IMR-90 (cell line): ENCODE data around the gene CDK5. TPM values are rescaled to one million over a fixed set of nuclear protein-coding genes. Genes with fewer than 3 reads are reported as not detected.

Experiments used
- ATAC-seq: fragments of 200-7000 bp; cut with Tn5 transposase; 2 replicates; pipeline ENCODE4 v1.9.1; 2020; ENCODE audit warnings: low read depth, mild to moderate bottlenecking, moderate library complexity
- BruUV-seq: library from RNA; stranded (reverse); fragments of 400-500 nt; replicated peaks from 2 replicates; lab custom pipeline; 2021; lab: Mats Ljungman, UMichigan
- CTCF ChIA-PET: fragments of 300-600 bp; formaldehyde crosslinking; extraction: SDS; loops from one replicate; lab custom pipeline; 2021; ENCODE audit warnings: antibody characterized with exemption; lab: Yijun Ruan, JAX
- POLR2A ChIA-PET: fragments of 300-600 bp; sonication (Branson Sonifier 250); formaldehyde crosslinking; loops from one replicate; lab custom pipeline; 2022; ENCODE audit warnings: antibody characterized with exemption; ENCODE audit not compliant: unreplicated experiment; lab: Charles Lee
- DNase-seq: peaks from one replicate; pipeline ENCODE4 v3.0.0; 2013
- H2AFZ ChIP-seq: replicated peaks from 2 replicates; pipeline ENCODE3; 2013; ENCODE audit warnings: low read length, mild to moderate bottlenecking; ENCODE audit not compliant: poor library complexity
- H2AK5ac ChIP-seq: 2 replicates; pipeline ENCODE4 v1.6.1; 2013; ENCODE audit warnings: low read depth, low read length, inconsistent platforms
- H2AK9ac ChIP-seq: replicated peaks from 2 replicates; pipeline ENCODE3; 2013; ENCODE audit warnings: mild to moderate bottlenecking, low read depth, low read length, moderate library complexity; ENCODE audit not compliant: poor library complexity
- H2BK120ac ChIP-seq: 2 replicates; pipeline ENCODE4 v1.6.1; 2013; ENCODE audit warnings: low read depth, low read length, inconsistent platforms
- H2BK15ac ChIP-seq: 3 replicates; pipeline ENCODE4 v1.6.1; 2013; ENCODE audit warnings: low read depth, low read length, inconsistent platforms
- H2BK20ac ChIP-seq: 2 replicates; pipeline ENCODE4 v1.6.1; 2013; ENCODE audit warnings: low read depth, mild to moderate bottlenecking, inconsistent platforms, low read length, moderate library complexity
- H2BK5ac ChIP-seq: 2 replicates; pipeline ENCODE4 v1.6.1; 2013; ENCODE audit warnings: mild to moderate bottlenecking, low read depth, low read length, inconsistent platforms; ENCODE audit not compliant: poor library complexity, severe bottlenecking
- H3K14ac ChIP-seq: replicated peaks from 2 replicates; pipeline ENCODE4 v1.6.1; 2013; ENCODE audit warnings: low read depth, low read length, inconsistent platforms
- H3K18ac ChIP-seq: 2 replicates; pipeline ENCODE4 v1.6.1; 2013; ENCODE audit warnings: low read depth, low read length, control low read depth
- H3K23ac ChIP-seq: 2 replicates; pipeline ENCODE4 v1.6.1; 2013; ENCODE audit warnings: low read depth, low read length, inconsistent platforms
- H3K27ac ChIP-seq: 2 replicates; pipeline ENCODE4 v1.5.1; 2013; ENCODE audit warnings: mild to moderate bottlenecking, control low read depth, low read length; ENCODE audit not compliant: insufficient read depth
- H3K27me3 ChIP-seq: 2 replicates; pipeline ENCODE4 v1.6.1; 2013; ENCODE audit warnings: low read length; ENCODE audit not compliant: control insufficient read depth, insufficient read depth
- H3K36me3 ChIP-seq: 2 replicates; pipeline ENCODE4 v1.6.1; 2013; ENCODE audit warnings: low read length, mixed read lengths; ENCODE audit not compliant: control insufficient read depth, insufficient read depth
- H3K4ac ChIP-seq: 2 replicates; pipeline ENCODE4 v1.6.1; 2013; ENCODE audit warnings: low read depth, low read length, inconsistent platforms
- H3K4me1 ChIP-seq: 2 replicates; pipeline ENCODE4 v1.6.1; 2013; ENCODE audit warnings: low read length, mixed read lengths; ENCODE audit not compliant: control insufficient read depth, insufficient read depth
- H3K4me2 ChIP-seq: 2 replicates; pipeline ENCODE4 v1.6.1; 2013; ENCODE audit warnings: low read depth, mild to moderate bottlenecking, control low read depth, low read length, moderate library complexity
- H3K4me3 ChIP-seq: 2 replicates; pipeline ENCODE4 v1.5.1; 2013; ENCODE audit warnings: low read depth, mild to moderate bottlenecking, control low read depth, low read length, moderate library complexity; ENCODE audit not compliant: insufficient read depth
- H3K56ac ChIP-seq: 2 replicates; pipeline ENCODE4 v1.6.1; 2013; ENCODE audit warnings: low read length, inconsistent platforms; ENCODE audit not compliant: insufficient read depth; ENCODE audit errors: extremely low read depth
- H3K79me1 ChIP-seq, 2 experiments: 2 replicates each; pipeline ENCODE4 v1.6.1; 2013; ENCODE audit warnings: low read length in 2 of 2, inconsistent platforms in 1 of 2, low read depth in 1 of 2
- H3K9ac ChIP-seq: 2 replicates; pipeline ENCODE4 v1.6.1; 2013; ENCODE audit warnings: low read depth, low read length, control low read depth
- H3K9me1 ChIP-seq: 2 replicates; pipeline ENCODE4 v1.6.1; 2013; ENCODE audit warnings: low read length, inconsistent platforms; ENCODE audit not compliant: insufficient read depth
- H3K9me3 ChIP-seq: 2 replicates; pipeline ENCODE4 v1.6.1; 2013; ENCODE audit warnings: low read length; ENCODE audit not compliant: control insufficient read depth, insufficient read depth
- H4K20me1 ChIP-seq: 2 replicates; pipeline ENCODE4 v1.6.1; 2013; ENCODE audit warnings: low read length, inconsistent platforms; ENCODE audit not compliant: insufficient read depth
- H4K5ac ChIP-seq: 2 replicates; pipeline ENCODE4 v1.6.1; 2013; ENCODE audit warnings: mild to moderate bottlenecking, low read depth, low read length, control low read depth
- H4K8ac ChIP-seq, 2 experiments: 2 replicates each; pipeline ENCODE4 v1.6.1; 2013; ENCODE audit warnings: low read depth in 2 of 2, low read length in 2 of 2, control low read depth in 1 of 2, inconsistent platforms in 1 of 2
- H4K91ac ChIP-seq: 2 replicates; pipeline ENCODE4 v1.6.1; 2013; ENCODE audit warnings: low read depth, low read length, inconsistent platforms; ENCODE audit not compliant: insufficient read depth
- BHLHE40 ChIP-seq: fragments of 150-350 bp; IDR thresholded peaks from 2 replicates; pipeline ENCODE4 v1.6.1; 2016; ENCODE audit warnings: mild to moderate bottlenecking, low read depth, low read length
- CEBPB ChIP-seq: IDR thresholded peaks from 2 replicates; pipeline ENCODE4 v1.6.1; 2012; ENCODE audit warnings: low read depth, low read length, improper control_type of control experiment
- FOS ChIP-seq: fragments of 150-350 bp; IDR thresholded peaks from 2 replicates; pipeline ENCODE4 v1.6.1; 2016; ENCODE audit warnings: low read depth, low read length
- NFE2L2 ChIP-seq: fragments of 150-350 bp; IDR thresholded peaks from 2 replicates; pipeline ENCODE4 v1.6.1; 2016; ENCODE audit warnings: low read depth, mild to moderate bottlenecking, low read length
- RFX5 ChIP-seq: IDR thresholded peaks from 2 replicates; pipeline ENCODE4 v1.8.0; 2012; ENCODE audit warnings: low read depth, mild to moderate bottlenecking, low read length, moderate library complexity
- USF2 ChIP-seq: fragments of 150-350 bp; IDR thresholded peaks from 2 replicates; pipeline ENCODE4 v1.6.1; 2017; ENCODE audit warnings: mild to moderate bottlenecking, antibody characterized with exemption, low read length, low read depth
- WGBS, 2 experiments: methylation state at CpG; one replicate each; pipeline versions ENCODE4 v1.1.5 to v1.1.7; 2013; ENCODE audit warnings: missing lambda C conversion rate in 2 of 2; ENCODE audit not compliant: insufficient read length in 1 of 2; ENCODE audit errors: extremely low coverage in 2 of 2; 5-methylcytosine and 5-hydroxymethylcytosine counted together
- dilution Hi-C: fragments of 300-500 bp; cut with HindIII; formaldehyde crosslinking; loops from one replicate; pipeline ENCODE4 v1.14.3; 2018; ENCODE audit warnings: low sequenced_read_pairs; ENCODE audit not compliant: unreplicated experiment
- in situ Hi-C: fragments of 300-500 bp; cut with MboI; formaldehyde crosslinking; loops from 3 replicates; pipeline ENCODE4 v1.14.3; 2019; ENCODE audit warnings: low sequenced_read_pairs, inconsistent platforms, mixed read lengths
- intact Hi-C: fragments of 100-400 bp; cut with micrococcal nuclease; formaldehyde crosslinking; loops from 2 replicates; pipeline ENCODE4 v1.10.0; 2022
- polyA plus RNA-seq, 3 experiments: library from polyadenylated mRNA; depleted of rRNA; stranded (reverse); fragments of >200 nt; gene quantifications; 2 replicates each; pipeline ENCODE4 v1.2.3, GENCODE V29; 2012; ENCODE audit warnings: low replicate concordance in 1 of 3
- total RNA-seq: library from RNA; depleted of rRNA; stranded (reverse); fragments of >200 nt; gene quantifications from 2 replicates; pipeline ENCODE4 v1.2.3, GENCODE V29; 2012

The CDK5 gene
- total and polyA plus RNA-seq, 2 of the 4 experiments (the other 2 are of a cell fraction): 22.4 to 34.8 TPM

DNA sequence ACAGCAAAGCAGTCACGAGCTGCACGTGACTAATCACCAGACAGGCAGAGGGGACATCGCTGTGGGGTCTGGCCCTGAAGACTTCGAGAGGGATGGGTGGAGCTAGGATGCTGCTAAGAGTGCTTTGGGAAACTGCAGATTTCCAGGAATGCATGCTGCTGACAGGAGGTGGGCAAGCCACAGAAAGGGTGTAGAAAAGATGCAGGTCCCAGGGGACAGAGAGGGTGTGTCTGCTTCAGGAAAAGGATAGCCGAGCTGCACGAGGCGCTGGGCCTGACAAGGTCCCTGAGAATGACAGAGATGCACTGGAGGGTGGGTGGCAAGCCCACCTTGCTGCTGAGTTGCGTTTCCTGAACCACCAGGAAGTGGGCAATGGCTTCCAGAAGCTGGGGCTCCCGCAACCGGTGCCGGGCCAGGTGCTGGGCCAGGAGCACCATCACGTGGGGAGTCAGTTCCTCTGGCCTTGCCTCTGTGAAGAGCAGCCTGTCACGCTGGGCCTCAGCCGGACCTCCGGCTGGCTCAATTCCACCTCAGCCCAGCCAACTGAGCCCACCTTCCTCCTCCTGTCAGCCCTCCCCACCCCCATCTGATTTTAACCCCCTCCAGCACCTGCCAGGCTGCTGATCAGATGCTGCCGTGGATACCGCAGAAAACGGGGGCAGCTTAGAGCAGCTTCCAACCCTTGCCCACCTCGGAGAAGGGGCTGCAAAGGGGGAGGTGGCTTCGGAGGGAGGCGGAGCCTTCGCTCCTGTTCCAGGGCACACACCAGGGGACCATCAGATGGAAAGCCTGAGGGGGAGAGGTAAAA, 20.7 kb upstream of the CDK5 start:
- no peak overlapping the region for H2AK5ac ChIP-seq
- H3K56ac ChIP-seq: no peak overlapping the region
- TF ChIP-seq BHLHE40 (peak; percentile 34; the same call in 1 of the 2 replicates), RFX5 (no peak), USF2 (0 out of 2 replicates have a peak, but pooled peaks have one; percentile 4), CEBPB (no peak), FOS (no peak), NFE2L2 (no peak)
- no peak overlapping the region for H3K27ac ChIP-seq
- no peak overlapping the region for H3K4me3 ChIP-seq
- ATAC-seq: no peak
- no peak overlapping the region for H3K4me2 ChIP-seq
- no peaks in the 10 kb centered on the region for H3K9me1 ChIP-seq
- H4K91ac ChIP-seq: no peak overlapping the region
- H3K27me3 ChIP-seq: no peaks in the 10 kb centered on the region
- 50% methylated on average over 5 of the region's 22 CpGs; no CpG with 5 or more reads in 1 of the 2 experiments for WGBS, 2 experiments
- in situ Hi-C loops (no loop called here), intact Hi-C loops (no loop called here), dilution Hi-C loops (no loop called here)
- ChIA-PET POLR2A (no interaction called here), CTCF (no interaction called here)
- no peak overlapping the region for H3K4ac ChIP-seq
- no peak overlapping the region for H3K18ac ChIP-seq
- no peak overlapping the region for H3K14ac ChIP-seq
- no peak overlapping the region for H3K9ac ChIP-seq
- H3K79me1 ChIP-seq: peaks cover 19 to 71% of the 10 kb centered on the region in 2 experiments; a peak in 3 of 4 replicates
- no peak overlapping the region for H2BK120ac ChIP-seq
- no peak overlapping the region for H2AK9ac ChIP-seq
- peak overlapping the region; percentile 11; the same call in 1 of the 2 replicates for H3K23ac ChIP-seq
- H4K5ac ChIP-seq: no peak overlapping the region
- H2BK5ac ChIP-seq: no peak overlapping the region
- no TSS peak for BruUV-seq
- H3K9me3 ChIP-seq: no peaks in the 10 kb centered on the region
- peaks cover 44% of the 10 kb centered on the region for H3K36me3 ChIP-seq
- no peak overlapping the region for H4K8ac ChIP-seq
- H4K20me1 ChIP-seq: peaks cover 22% of the 10 kb centered on the region
- no peak overlapping the region for H2BK15ac ChIP-seq
- DNase-seq: no peak
- no peak overlapping the region for H2BK20ac ChIP-seq
- H2AFZ ChIP-seq: no peak overlapping the region
- H3K4me1 ChIP-seq: peaks cover 21% of the 10 kb centered on the region
